ENCODE measurements around the gene OR10A3. TPM values are rescaled to one million over a fixed set of nuclear protein-coding genes. Genes with fewer than 3 reads are reported as not detected.

OR10A3 gene
- total RNA-seq, 3 donors from 2014 or later: not detected

DNA sequence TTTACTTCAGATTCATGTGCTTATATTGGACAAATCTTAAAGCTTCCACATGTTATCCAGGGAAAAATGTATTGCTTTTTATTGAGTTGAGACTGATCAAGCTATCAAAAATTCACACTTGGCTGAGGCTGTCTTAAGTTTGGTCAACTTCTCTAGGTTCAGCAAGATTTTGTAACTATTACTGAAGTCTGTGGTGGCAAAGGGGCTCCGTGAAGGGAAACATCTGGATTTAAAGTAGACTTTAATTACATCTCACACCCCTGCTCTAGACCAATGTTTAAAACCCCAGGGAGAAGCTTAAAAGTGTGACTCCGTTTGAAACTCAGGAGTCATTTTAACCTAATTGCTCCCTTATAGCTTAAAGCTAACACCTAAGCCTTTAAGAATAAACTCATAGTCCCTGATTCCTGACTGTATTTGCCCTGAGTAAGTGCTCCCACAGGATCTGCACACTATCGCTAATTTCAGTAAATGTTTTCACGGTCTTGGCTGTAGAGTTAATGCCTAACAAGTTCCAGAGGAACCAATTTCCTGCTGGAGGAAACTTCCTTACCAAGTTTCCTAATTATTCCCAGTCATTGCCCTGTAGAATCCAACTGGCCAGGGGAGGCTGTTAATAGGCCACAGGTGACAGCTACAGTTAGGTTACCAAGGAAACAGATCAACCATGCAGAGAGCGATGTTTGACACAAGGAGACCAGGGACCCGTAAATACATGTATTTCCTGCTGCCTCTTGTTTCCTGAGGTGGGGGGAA lies 50.9 kb downstream of the OR10A3 start:
- no peaks in the 10 kb centered on the region for H3K27me3 ChIP-seq
- intact Hi-C loops (cut with DNase I; ENCODE audit: low total_unique reads): loop anchor here (10.0 kb wide), 1 partner anchor 94 kb away; the partner anchor contains the start of gene EIF3F
- H3K9me3 ChIP-seq: no peaks in the 10 kb centered on the region
- no peaks in the 10 kb centered on the region for H3K4me1 ChIP-seq
- no peak overlapping the region for H3K4me3 ChIP-seq
- no peak for TF ChIP-seq POLR2AphosphoS5 (IDR thresholded peaks at IDR 0.05)
- TF ChIP-seq CTCF (IDR thresholded peaks at IDR 0.05): no peak
- no peak for TF ChIP-seq POLR2A (IDR thresholded peaks at IDR 0.05)
- DNase-seq (ENCODE audit: low spot score in 2 of 2): no peak
- H3K36me3 ChIP-seq: no peaks in the 10 kb centered on the region
- H3K27ac ChIP-seq: peak overlapping the region in 1 of 2 donors; percentile 40

GRCh38 chr11:7889985-7890384 lies 51.5 kb downstream of the OR10A3 start:
- Histone ChIP-seq H3K36me3 (no peaks in the 10 kb centered on the region), H3K27me3 (no peaks in the 10 kb centered on the region), H3K27ac (no peak overlapping the region), H3K4me3 (no peak overlapping the region), H3K9me3 (no peaks in the 10 kb centered on the region), H3K4me1 (no peaks in the 10 kb centered on the region)
- TF ChIP-seq POLR2AphosphoS5 (IDR thresholded peaks at IDR 0.05) (no peak), POLR2A (IDR thresholded peaks at IDR 0.05) (no peak), CTCF (IDR thresholded peaks at IDR 0.05) (no peak)
- no peak for DNase-seq (ENCODE audit: low spot score in 2 of 2)
- intact Hi-C loops (cut with DNase I; ENCODE audit: low total_unique reads): loop anchor here (5.0 to 10.0 kb wide), 2 partner anchors 95 to 617 kb away; partner anchors contain the start of gene EIF3F

Other genes starting within 250 kb of the OR10A3 start
- 10 to 100 TPM in 1 of 3 donors, 1 to 10 TPM in 1, not detected in 1; 7.0 to 17.7 TPM for gene OVCH2, start 235.2 kb downstream of the OR10A3 start, total RNA-seq
- gene OR5P2, start 144.8 kb downstream of the OR10A3 start, total RNA-seq: 10 to 100 TPM in 1 of 3 donors, 1 to 10 TPM in 1, not detected in 1; 6.6 to 13.0 TPM
- gene OR5P3, start 110.9 kb downstream of the OR10A3 start, total RNA-seq: 10 to 100 TPM in 1 of 3 donors, 1 to 10 TPM in 1, not detected in 1; 3.9 to 11.1 TPM
- gene OR10A6, start 10.4 kb downstream of the OR10A3 start, total RNA-seq: not detected
- gene NLRP10, start 23.7 kb upstream of the OR10A3 start, total RNA-seq: not detected
- 100 to 1,000 TPM; 145 to 180 (median 151) TPM for gene EIF3F, start 45.6 kb upstream of the OR10A3 start, total RNA-seq
- 10 to 100 TPM in 2 of 3 donors, 1 to 10 TPM in 1; 6.3 to 17.7 (median 11.2) TPM for gene TUB, start 139.5 kb upstream of the OR10A3 start, total RNA-seq
- 10 to 100 TPM in 2 of 3 donors, 1 to 10 TPM in 1; 4.5 to 48.0 (median 24.3) TPM for gene RIC3, start 227.3 kb upstream of the OR10A3 start, total RNA-seq

Data from breast epithelium (tissue), 4 donors.